HG03469 (cell line): ENCODE results near the gene PATE2.

Experiments
- ATAC-seq: cut with Tn5 transposase; IDR thresholded peaks from one replicate; pipeline ENCODE4 v1.9.1; 2021; ENCODE audit warnings: mild to moderate bottlenecking, moderate library complexity, moderate number of reproducible peaks; ENCODE audit not compliant: unreplicated experiment

Gene PATE2

DNA sequence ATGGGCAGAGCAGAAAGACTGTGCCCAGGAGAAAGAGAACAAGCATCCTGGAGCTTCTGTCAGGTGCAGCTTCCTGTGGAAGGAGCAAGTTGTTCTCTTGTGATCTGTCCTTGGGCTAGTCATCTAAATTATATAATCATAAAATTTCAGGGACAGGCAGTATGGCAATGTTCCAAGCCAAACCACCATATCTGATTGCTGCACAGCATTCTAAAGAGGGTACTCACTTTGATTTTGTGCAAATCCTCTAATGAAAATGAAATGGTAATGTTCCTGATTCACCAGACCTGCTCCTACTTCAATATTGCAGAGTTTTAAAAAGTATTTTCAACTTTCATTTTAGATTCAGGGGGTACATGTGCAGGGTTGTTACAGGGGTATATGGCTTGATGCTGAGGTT is at the start of gene PATE2:
Gene PATE2 (minus strand): TSS at position 101 of the 400 bp plus-strand sequence. CDS start 55 bp downstream, at position 46.
- ATAC-seq: no peak

DNA sequence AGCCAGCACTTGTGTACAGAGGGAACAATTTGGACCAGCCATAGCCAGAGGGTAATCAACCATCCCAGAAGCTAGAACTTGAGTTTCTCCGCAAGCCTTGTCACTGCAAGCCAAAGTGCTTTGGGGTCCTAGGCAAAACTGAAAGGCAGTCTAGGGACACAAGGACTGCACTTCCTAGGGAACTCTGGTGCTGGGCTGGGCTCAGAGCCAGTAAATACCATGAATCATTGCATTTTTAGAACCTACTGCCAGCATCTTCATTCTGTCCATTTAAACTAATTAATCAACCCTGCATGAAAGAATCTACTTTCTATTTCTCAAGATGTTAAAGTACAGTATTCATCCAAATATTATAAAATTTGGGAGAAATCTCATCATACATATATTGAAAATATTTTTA is 29.3 kb upstream of the PATE2 start:
- no peak for ATAC-seq

DNA sequence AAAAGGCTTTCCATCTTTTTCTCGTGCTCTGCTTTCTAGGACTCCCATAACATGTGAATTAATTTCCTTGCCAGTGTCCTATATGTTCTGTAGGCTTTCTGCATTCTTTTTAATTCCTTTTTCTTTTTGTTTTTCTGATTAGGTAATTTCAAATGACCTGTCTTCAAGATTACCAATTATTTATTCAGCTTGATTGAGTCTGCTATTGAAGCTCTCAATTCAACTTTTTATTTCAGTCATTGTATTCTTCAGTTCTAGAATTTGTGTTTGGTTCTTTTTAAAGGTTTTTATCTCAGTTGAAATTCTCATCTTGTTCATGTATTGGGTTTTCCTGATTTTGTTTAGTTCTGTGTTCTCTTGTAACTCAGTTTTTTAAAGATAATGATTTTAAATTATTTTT is 23.8 kb upstream of the PATE2 start:
- no peak for ATAC-seq

DNA sequence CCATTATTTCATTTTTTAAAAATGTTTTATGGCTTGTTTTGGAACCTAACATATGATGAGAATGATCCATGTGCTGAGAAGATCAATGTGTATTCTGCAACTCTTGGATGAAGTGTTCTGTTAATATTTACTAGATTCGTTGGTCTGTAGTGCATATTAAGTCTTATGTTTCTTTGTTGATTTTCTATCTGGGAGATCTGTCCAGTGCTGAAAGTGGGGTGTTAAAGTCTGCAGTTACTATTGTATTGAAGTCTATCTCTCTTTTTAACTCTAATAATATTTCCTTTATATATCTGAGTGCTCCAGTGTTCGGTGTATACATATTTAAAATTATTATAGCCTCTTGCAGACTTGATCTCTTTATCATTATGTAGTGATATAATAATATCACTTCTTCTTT is 21.2 kb upstream of the PATE2 start:
- no peak for ATAC-seq

DNA sequence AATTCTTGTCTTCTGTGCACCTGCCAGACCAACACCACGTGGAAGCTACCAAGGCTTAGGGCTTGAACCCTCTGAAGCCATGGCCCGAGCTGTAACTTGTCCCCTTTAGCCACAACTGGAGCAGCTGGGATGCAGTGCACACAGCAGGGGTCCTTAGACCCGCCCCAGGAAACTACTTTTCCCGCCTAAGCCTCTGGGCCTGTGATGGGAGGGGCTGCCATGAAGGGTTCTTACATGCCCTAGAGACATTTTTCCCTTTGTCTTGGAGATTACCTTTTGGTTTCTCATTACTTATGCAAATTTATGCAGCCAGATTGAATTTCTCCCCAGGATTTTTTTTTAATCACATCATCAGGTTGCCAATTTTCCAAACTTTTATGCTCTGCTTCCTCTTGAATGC is 19.0 kb upstream of the PATE2 start:
- no peak for ATAC-seq

DNA sequence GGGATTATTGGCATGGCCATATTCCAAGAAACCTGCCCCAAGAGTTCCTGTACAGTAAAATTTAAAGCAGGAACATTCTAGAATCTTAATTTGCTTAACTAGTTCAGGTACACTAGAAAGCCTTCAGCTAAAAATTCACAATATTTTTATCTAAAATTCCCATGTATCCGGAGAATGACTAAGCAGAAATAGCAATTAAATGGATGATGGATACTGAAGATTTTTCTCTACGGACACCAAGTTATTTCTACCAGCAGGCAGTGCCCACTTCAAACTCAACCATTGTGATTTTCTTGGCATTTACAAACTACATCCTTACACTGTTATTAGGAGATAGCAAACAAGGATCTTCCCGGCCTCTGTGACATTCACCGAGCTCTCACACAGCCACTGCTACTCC is 12.2 kb upstream of the PATE2 start:
- ATAC-seq: no peak

DNA sequence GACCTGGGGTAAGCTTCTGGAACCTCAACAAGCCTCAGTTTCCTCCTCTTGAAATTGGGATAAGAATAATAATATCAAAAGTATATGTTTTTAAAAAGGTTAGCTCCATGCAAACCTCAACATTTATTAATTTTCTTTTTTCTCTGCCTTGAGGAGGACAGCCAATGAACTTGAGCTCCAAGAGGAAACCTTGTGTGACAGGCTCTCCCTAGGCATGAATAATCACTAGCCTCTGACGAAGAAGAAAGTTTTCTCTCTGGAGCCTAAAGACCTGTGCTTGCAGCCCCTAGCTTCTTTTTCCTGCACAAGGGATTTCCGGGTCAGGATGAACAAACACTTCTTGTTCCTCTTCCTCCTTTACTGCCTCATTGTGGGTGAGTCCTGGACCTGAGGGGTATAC is 9.2 kb upstream of the PATE2 start, which contains the start of gene PATE3:
Gene PATE3 (plus strand): TSS at position 301 of the 400 bp plus-strand sequence. CDS start 25 bp downstream, at position 326.
- ATAC-seq: no peak

DNA sequence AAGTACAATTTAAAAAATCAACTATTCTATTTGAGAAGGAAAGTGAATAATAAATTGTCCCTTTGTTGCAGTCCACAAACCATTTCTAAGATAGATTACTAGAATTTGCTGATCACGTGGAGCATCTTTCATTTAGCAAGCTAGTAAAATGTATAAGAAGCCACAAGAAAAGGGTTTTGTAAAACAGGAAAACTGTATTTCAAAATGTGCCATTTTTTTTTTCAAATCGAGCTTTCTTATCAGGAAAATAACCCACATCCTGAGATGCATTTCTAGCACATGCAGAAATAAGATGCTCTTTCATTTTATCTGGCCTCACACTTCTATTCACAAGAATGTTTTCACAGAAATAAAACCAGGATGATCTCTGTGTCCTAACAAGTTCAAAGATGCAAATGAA is 6.0 kb upstream of the PATE2 start:
- ATAC-seq: no peak

DNA sequence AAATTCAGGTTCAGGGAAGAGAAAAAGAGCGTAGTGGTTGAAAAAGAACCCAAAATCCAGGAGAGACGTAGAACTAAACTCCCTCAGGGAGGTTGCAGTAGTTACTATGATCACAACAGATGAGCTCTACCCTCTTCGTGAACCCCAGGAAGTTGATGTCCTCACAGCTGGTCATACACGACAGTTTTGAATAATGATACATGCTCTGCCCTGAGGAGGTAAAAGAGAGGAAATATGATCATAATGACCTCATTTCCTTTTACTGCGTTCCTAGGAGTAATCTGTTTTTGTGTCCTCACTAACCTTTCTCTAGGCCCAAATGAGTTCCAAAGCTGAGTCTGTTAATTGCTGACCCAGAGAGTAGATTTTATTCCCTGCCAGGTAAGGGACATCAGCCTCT is 1.3 kb downstream of the PATE2 start:
- ATAC-seq: no peak

DNA sequence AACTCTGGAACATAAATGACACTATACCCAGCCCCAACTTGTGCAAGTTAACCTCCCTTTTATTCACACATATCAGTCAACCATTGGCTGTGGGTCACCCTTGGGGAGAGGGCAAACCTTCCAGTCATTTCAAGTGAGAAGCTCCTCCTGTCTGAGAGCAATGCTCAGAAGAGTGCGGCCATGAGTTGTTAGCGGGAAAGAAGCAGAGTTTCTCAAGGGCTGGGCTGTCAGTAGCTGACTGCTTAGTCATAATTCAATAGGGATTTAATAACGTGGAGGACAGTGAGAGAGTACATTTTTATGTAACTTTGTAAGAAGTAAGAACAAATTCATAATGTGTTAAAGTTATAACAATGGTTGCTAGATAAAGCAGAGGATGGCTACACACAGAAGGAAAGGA is 5.1 kb downstream of the PATE2 start:
- no peak for ATAC-seq

DNA sequence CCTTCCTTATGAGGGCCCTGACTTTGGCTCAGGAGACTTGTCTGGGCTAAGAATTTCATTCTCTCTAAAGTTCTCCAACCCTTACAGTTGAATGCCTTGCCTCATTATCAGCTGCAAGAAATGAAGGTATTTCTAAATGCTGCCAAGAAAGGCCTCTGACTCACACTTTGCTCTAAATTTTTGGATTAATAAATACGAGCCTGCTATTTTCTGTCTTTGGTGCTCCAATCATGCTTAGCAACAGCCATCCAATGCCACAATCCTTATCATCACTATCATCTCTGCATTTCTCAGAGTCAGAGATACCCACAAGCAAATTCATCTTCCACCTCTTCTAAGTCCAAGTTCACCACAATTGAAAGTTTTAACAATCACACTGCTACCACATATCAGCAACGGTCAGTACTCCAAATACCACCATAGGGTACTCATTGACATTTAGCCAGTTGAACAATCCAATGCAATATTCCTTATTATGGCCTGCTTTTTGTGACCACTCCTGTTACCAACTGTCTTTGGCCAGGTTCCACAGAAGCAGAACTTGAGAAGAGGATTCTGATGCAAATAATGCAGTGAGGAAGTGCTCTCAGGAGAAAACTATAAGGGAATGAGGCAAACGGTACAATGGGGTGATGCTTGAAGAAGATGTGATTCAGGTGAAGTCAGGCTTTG is 5.7 kb downstream of the PATE2 start:
- no peak for ATAC-seq

DNA sequence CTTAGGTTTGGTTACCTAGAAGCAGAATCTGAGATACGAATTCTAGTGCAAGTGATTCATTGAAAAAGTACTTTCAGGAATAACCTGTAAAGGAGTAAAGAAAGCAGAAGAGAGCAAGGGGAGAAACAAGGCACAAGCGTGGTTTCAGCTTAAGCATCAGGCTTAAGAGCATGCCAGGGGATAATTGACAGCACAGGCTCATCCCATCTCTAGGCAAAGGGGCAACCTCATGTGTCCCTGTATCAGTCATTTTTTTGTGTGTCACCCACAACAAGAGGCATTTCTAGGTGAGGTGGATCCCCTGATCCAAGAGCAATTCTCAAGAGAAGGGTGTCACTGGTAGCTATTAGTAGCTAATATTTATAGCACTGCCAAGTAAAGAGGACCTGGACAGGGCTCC is 8.0 kb downstream of the PATE2 start:
- ATAC-seq: no peak

DNA sequence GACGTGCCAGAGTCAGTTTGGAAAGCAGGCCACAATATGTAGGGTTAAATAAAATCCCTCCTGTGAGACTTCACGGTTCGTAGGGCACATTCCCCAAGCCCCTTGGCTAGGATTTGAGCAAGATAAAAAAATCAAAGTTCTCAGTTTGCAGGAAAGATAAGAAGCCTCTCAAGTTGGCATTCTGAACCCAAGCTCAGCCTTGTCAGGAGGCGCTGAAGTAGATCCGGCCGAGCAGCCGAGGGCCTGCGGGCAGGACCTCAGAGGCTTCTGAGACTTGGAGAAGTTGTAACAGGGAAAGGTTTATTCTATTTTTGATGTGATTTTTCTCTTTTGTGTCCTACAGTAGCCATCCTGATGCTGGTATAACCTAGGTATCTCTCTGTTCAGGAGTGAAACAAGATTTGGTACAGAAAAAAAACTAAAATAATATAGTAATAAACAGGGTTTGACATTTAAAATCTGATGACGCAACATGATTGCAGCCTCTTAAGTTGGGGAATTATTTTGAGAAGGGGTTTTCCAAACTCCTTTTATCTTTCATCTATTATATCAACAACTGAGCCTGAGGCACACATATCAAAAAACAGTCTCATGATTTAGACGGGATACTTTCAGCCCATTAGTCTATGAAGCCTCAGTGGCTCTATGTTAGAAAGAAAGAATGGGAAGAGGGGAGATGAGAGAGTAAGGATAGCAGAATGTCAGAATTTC is 10.1 kb downstream of the PATE2 start:
- ATAC-seq: no peak

DNA sequence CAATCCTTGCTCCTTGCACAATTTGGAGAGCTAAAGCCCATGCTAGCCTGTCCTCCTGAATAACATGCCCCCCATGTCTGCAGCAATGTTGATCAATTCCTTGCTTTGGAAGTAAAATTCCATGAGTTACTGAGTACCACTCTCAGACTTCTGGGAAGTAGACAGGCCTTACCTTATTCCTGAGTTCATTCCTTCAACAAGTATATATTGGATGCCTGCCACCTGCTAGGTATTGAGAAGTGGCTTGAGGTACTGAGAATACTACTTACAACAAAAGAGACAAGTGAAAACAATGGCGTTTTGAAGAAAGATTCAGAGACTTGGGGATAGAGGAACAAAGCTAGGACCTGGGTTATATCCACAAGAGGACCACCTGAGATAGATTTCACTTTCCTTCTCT is 12.4 kb downstream of the PATE2 start:
- ATAC-seq: no peak

DNA sequence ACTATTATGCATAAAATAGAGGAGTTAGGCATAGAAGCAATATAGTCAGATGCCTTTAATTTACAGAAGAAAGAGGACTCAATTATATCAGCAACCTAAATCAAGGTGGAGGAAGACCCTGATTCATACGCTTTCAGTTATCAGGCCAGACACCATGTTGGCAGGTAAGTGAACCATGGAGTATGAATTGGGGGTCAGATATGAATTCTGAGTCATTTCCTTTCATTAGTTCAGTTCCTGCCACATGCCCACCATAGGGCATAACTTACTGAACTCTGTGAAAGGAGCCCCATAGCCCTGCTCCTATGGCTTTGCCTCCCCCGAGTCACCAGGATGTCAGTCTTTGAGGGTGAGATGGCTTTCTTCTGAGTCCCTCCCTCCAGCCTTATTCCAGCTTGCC is 15.1 kb downstream of the PATE2 start:
- ATAC-seq: no peak

DNA sequence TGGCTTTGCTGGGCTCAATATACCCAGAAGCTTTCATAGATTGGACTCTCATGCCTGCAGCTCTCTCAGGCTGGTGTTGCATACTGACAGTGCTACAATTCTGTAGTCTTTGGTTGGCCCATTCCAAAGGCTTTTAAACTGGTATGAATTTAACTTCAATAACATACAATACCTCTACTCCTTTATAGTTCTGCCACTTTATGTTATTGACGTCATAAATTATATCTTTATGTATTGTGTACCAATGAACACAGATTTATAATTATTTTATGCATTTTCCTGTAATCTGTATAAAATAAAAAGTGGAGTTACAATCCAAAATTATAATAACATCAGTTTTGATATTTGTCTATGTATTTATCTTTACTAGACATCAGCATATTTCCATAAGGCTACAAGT is 16.2 kb downstream of the PATE2 start:
- no peak for ATAC-seq

DNA sequence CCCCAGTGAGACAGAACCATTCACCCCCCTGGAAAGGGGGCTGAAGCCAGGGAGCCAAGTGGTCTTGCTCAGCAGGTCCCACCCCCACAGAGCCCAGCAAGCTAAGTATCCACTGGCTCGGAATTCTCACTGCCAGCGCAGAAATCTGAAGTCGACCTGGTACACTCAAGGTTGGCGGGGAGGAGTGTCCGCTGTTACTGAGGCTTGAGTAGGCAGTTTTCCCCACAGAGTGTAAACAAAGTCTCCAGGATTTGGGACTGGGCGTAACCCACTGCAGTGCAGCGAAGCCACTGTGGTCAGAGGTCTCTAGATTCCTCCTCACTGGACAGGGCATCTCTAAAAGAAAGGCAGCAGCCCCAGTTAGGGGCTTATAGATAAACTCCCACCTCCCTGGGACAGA is 22.6 kb downstream of the PATE2 start:
- no peak for ATAC-seq

DNA sequence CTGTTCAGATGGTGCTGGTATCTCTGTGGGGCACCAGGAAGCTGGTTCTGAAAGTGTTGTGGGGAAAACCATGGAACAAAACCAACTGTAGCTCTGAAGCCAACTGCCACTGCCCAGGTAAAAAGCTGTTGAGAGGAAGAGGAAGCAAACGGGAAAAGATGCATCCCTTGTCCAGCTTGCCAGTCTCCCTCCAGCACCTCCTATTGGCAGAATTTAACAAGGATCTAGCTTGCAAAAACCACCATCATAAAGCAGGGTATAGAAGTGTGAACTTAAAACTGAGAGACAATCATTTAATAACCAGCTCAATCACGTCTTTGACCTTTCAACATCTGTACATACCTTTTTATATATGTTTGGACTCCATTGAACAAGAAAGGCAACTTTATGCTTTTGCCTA is 28.0 kb downstream of the PATE2 start:
- ATAC-seq: no peak

DNA sequence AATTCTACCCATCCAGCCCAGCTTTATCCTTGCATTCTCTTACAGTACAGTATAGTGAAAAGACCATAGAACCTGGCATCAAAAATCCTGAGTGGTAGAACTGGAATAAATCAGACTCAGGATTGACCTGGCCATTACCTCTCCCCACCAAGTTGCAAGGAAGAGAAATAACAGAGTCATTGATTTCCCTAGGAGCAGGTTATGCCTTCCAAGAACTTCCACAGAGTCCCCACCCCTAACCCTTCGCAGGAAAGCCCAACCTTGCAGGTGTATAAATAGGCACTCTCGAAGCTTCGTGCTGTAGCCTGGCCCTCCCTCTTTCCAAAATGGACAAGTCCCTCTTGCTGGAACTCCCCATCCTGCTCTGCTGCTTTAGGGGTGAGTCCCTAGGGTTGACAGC is 32.6 kb downstream of the PATE2 start, which contains the start of gene PATE1:
Gene PATE1 (plus strand): TSS at position 301 of the 400 bp plus-strand sequence. CDS start 26 bp downstream, at position 327.
- no peak for ATAC-seq

DNA sequence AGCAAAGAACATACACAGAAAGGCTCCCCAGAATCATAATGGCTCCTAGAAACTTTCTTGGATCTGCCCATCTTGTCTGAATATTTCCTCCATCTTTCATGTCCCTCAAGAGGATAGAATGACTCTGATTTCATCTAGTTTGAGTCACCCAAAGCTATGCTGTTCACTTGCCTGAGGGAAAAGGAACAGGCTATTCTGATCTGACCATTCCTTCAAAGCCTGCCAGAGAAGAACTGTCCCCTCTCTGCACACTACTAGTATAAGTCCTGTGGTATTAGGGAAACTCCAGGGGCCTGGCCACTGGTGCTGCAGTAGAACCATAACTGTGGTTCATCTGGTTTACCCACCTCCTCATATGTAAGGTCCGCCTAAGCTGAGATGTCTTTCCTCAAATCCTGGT is 34.9 kb downstream of the PATE2 start:
- ATAC-seq: no peak

DNA sequence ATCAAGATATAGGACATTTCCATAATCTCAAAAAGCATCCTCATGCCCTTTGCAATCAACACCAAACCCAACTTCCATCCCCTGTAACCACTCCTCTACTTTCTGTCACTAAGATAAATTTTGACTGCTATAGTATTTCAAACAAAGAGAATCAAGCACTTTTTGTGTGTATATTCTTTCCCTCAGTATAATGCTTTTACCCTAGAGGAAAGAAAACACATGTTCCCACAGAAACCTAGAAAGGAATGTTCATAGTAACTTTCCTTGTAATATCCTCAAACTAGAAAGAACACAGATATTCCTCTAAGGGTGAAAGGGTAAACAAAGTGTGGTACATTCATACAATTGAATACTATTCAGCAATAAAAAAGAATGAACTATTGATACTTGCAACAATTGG is 38.0 kb downstream of the PATE2 start:
- ATAC-seq: no peak

DNA sequence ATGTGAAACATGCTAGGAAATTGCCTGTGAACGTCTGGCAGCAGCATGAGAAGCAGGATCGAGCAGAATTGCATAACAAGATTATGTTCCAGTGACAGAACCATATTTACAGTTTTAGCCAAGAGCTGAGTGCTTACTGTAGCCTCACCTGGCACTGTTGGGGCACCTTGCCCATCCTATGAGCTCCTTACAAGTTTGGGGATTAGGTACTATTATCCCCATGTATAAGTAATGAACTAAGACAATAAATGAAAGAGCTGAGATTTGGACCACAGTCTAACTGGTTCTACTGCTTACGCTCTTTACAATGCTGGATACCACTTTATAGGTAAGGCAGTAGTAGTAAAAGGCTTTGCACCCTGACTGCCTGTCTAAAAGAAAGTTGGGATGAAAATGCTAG is 49.7 kb downstream of the PATE2 start:
- no peak for ATAC-seq
